ENCODE results near the gene MRPS7. TPM values are rescaled to one million over a fixed set of nuclear protein-coding genes. Genes with fewer than 3 reads are reported as not detected.
A peak's percentile ranks its signal among the peaks of the same experiment; 100 is the strongest.

The MRPS7 gene
- total RNA-seq, 1 donor from 2014 or later = 91.2 TPM

DNA sequence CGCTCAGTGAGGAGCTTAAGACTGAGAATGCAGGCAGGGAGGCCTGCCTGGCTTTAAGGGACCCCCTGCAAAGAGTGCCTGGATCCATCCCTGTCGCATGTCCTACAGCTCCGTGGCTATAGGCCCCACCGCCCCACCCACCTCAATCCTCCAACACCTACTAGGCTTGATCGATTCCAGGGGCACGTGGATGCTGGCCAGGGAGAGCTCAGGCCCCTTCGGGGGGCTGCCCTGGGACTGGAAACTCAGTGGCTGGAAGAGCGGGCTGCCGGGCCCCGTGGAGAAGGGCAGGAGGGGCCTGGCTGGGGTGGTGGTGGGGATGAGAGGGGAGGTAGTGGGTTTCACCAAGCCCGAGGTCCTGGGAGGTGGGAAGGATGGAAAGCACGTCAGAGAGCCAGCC, 22.5 kb upstream of the MRPS7 start:
- H3K4me3 ChIP-seq (ENCODE audit: low read depth, low read length) = no peak overlapping the region
- no peak for DNase-seq (ENCODE audit: low read depth)
- TF ChIP-seq, protein P1, sequence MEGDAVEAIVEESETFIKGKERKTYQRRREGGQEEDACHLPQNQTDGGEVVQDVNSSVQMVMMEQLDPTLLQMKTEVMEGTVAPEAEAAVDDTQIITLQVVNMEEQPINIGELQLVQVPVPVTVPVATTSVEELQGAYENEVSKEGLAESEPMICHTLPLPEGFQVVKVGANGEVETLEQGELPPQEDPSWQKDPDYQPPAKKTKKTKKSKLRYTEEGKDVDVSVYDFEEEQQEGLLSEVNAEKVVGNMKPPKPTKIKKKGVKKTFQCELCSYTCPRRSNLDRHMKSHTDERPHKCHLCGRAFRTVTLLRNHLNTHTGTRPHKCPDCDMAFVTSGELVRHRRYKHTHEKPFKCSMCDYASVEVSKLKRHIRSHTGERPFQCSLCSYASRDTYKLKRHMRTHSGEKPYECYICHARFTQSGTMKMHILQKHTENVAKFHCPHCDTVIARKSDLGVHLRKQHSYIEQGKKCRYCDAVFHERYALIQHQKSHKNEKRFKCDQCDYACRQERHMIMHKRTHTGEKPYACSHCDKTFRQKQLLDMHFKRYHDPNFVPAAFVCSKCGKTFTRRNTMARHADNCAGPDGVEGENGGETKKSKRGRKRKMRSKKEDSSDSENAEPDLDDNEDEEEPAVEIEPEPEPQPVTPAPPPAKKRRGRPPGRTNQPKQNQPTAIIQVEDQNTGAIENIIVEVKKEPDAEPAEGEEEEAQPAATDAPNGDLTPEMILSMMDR (conservative IDR thresholded peaks at IDR 0.05; ENCODE audit: low read depth, low read length) = no peak

DNA sequence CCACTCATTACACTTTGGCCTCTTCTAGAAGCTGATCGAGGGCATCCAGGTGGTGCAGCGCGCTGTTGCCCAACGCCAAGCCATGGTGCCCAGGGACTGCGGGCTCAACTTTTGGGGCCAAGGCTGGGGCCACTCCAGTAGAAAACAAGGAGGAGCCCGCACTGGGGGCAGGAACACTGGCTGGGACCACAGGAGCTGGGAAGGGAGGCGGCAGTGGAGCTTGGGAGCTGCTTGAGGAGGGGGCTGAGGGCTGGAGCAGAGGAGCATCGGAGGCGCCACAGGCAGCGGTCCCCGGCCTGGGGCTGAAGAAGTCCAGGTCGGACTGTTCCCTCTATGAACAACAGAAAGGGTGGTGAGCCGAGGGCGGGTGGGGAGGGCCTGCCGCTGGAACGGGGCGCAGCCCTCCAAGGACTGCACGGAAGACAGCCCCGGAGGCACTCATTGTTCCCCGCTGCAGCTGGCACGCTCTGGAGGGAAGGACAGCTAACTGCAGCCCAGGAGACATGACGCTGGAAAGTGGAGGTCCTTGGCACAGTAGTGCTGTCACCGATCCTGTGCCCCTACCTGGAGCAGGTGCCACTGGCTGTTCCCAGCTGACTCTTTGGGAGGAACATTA, 21.8 kb upstream of the MRPS7 start:
- TF ChIP-seq, protein P1 (conservative IDR thresholded peaks at IDR 0.05; ENCODE audit: low read depth, low read length) = no peak
- H3K4me3 ChIP-seq (ENCODE audit: low read depth, low read length) = no peak overlapping the region
- DNase-seq (ENCODE audit: low read depth) = no peak

DNA sequence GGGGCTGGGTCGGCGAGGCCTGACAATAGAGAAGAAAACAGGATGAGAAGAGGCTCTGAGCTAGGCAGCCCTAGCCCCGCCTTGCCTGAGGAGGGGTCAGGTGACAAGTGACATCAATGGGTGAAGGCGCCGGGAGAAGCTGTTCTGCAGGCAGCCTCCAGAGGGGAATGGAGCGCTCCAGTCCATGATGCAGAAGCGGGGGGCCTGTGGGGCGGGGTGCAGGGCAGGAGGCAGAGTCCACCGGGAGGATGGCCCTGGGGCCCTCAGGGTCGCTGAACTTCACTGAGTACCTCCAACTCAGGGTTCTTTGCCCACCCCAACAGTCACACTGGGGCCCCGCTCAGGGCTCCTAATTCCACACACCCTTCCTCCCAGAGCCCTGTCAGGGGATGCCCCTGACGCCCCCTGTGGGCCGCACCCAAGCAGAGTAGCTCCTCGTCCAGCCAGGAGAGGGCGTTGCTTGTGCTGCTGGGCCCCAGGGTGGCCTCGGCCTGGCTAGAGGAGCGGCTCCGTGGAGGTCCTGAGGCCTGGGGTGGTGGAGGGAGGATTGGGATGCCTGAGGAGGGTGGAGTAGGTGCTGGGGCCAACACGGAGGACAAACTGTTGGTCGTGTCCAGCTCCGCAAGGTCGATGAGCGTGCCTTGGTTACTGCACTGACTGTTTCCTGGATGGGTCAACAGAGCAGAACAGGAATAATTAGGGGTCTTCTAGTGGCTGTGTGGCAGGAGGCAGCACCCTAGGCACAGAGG, 21.1 kb upstream of the MRPS7 start:
- no peak overlapping the region for H3K4me3 ChIP-seq (ENCODE audit: low read depth, low read length)
- no peak for DNase-seq (ENCODE audit: low read depth)

DNA sequence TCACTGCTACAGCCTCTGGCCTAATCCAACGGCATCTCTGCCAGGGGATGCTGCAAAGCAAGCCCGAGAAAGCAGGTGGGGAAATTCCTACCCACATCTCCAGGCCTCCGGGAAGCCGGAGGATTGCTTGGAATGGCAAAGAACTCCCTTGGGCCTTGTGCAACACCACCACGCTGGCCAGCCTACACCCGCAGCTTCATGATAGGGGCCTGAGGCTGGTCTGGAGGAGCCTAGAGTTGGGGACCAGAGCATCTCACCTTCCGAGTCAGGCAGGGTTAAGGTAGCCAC, 20.6 kb upstream of the MRPS7 start:
- no peak for DNase-seq (ENCODE audit: low read depth)
- TF ChIP-seq, protein P1 (conservative IDR thresholded peaks at IDR 0.05; ENCODE audit: low read depth, low read length) = no peak
- H3K4me3 ChIP-seq (ENCODE audit: low read depth, low read length) = no peak overlapping the region

More for the DNA sequence above, 21.1 kb upstream of the MRPS7 start:
- TF ChIP-seq, protein P1 (conservative IDR thresholded peaks at IDR 0.05; ENCODE audit: low read depth, low read length) = peak; percentile 74

DNA sequence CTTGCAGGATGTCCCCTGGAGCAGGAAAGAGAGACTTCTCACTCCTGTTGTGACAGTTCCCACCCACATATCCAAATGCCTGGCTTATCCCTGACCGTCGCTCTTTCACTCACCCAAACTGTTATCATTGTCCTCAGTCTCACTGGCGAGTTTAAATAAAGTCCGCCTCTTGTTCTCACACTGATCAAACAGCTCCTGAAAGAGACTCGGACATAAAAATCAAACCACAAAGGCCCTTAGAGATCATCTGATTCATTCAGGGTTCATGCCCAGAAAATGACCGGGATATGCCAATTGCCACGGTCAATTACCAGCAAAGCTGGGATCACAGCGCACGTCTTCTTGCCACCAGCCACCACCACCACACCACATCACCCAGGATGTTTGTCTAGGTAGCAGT, 20.2 kb upstream of the MRPS7 start:
- TF ChIP-seq, protein P1 (conservative IDR thresholded peaks at IDR 0.05; ENCODE audit: low read depth, low read length) = no peak

DNA sequence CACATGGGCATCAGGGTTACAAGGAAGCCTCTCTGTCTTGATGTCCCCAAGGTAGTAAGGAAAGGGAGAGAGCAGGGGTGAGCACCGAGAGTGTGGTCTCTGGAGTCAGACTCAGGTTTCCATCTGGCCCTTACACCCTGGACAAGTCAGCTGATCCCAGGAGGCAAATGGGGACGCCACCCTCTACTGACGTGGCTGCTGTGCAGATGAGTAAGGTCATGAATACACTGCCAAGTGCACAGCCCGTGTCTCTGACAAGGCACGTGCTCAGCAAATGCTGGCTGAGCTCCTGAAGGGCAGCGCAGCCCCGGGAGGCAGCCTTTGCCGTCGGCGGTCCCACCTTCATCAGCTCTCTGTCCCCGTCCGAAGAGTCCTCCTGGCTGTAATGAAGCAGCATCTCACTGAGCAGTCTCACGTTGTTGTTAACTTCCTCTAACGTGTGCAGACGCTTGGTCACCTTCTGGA, 19.7 kb upstream of the MRPS7 start:
- no peak overlapping the region for H3K4me3 ChIP-seq (ENCODE audit: low read depth, low read length)
- TF ChIP-seq, protein P1 (conservative IDR thresholded peaks at IDR 0.05; ENCODE audit: low read depth, low read length) = no peak
- DNase-seq (ENCODE audit: low read depth) = no peak

More for the DNA sequence above, 20.2 kb upstream of the MRPS7 start:
- no peak for DNase-seq (ENCODE audit: low read depth)
- H3K4me3 ChIP-seq (ENCODE audit: low read depth, low read length) = no peak overlapping the region
